GM19193 (cell line): ENCODE measurements around the gene EGFR.

Experiments used
- POLR2A ChIP-seq: IDR thresholded peaks from 4 replicates; pipeline ENCODE4 v1.6.1; 2011; ENCODE audit not compliant: insufficient read depth, insufficient read length; ENCODE audit errors: extremely low read depth

Gene EGFR

GRCh38 chr7:55022002-55022985 is 3.5 kb downstream of the EGFR start:
- no peak for TF ChIP-seq POLR2A

GRCh38 chr7:55023841-55024505 is 5.2 kb downstream of the EGFR start:
- TF ChIP-seq POLR2A = no peak

DNA sequence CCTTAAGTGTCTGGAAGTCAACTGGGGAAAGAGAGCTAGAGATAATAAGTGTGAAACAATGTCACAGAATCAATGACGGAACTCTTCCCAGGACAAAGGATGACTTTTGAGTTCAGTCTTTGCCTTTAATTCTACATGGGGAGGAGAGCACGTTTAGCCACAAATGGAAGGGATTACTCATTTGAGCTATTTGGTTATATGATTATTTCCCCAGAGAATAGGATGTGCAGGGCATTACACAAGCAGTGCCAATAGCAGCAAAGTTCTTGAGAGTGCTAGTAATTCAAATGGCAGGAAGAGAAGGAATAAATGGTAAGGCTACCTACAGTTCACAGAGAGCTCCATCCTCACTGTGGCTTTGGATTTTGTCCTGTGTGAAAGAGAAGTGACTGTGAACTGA is 6.0 kb downstream of the EGFR start:
- TF ChIP-seq POLR2A = no peak

DNA sequence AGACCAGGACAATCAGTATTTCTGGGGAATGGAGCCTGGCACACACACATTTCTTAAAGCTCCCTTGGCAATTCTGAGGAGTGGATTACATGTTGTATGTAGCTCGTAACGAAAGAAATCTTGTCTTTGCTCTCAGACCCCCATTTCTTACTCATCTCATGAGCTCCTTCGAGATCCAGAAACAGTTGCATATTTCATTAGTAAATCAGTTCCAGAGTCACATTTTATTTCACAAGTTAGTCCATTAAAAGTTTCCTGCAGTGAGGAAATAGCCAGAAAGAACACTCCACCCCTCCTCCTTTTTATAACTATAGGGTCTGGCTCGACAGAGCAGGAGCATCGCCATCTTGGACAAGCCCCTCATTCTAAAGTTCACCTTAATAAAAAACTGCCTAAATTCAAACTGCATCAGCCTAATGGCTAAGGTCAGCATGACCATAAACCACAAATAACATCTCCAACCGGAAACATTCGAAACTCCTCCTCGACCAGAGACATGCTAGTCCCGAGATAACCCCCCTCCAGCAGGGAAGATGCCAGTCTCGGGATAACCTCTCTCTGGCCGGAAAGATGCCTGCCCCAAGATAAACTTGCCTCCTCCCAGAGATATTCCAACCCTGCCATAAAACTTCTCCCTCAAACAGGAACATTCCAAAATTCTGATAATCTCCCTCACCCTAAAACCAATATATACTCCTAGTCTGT is 7.4 kb downstream of the EGFR start:
- TF ChIP-seq POLR2A = no peak

- TF ChIP-seq POLR2A = no peak
Observed at GRCh38 chr7:55026867-55027490, 8.2 kb downstream of the EGFR start.

DNA sequence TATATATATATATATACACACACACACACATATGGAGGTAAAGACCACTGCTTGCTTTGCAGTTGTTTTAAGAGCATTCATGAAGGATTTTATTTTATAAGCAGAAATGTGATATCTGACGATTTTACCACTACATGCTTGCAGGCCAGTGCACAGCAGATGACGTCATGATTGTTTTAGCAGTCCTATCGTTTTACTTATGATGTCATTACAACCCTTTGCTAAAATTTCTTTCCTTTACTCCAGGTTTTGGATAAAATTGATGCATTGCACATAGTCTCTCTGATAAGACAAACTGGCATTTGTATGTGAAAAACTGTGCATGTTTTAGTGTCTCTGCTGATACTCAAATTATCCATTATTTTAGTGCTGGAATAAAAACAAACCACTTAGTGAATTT is 9.2 kb downstream of the EGFR start:
- no peak for TF ChIP-seq POLR2A

DNA sequence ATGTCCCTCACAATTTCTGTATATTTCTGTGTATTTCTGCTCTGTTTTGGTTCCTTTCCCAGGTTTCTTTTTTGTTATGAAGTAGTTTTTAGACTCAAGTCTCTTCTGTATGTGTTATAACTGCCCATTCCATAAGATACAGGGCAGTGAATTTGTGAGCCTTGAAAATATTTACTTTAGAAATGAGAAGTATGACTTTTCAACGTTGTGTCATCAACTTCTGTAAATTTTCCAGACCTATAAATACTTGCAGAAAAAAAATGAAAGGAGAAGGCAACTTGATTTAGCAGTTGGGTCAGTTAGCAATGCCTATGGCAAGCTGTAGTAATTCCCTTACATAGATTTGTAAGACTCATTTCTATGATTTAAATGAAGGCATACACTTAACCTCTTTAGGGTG is 11.5 kb downstream of the EGFR start:
- TF ChIP-seq POLR2A = no peak

DNA sequence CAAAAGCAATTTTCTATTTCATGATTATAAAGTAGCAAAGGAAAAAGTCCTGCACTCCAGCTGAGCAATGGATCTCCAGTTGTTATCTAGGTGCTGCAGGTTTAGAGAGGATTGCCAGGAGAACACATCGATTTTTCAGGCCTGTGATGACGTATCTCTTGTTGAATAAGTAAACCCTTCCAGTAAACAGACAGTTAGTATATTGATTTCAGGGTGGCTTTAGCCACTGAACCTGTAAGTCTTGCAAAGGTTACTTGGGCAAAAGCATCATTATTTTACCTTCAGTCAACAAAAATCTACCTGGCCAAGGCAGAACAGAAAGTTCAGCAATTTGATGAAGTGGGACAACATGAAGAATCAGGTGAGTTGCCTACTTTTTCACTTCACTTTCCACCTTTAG is 12.3 kb downstream of the EGFR start:
- TF ChIP-seq POLR2A = no peak

DNA sequence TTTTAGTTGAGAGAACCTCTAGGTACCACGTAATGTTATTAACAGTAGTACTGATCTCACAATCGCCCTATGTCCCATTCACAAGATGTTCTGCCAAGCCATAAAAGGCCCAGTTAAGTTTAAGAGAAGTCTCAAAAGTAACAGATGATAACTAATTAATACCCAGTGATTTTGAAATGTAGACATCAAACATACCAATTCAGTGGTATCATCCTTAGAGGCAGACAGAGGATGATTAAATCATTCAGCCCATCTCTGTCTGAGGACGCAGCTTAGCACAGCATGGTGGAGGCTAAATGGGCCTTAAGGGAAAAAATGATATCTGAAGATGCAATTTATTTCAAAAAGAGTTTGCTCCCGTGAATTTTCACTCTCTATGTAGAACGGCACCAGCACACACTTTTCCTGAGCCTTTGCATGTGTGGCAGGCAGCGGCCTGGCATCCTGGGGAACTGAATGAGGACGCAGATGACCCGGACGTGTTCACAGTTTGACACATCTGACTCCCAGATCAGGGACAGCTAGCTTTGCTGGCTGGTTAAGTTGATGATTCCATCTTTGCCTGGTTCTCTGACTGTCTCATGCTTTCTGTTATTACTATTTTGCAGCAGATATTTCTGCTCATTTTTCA is 13.4 kb downstream of the EGFR start:
- no peak for TF ChIP-seq POLR2A

- no peak for TF ChIP-seq POLR2A
Observed at GRCh38 chr7:55033236-55033846, 14.5 kb downstream of the EGFR start.

DNA sequence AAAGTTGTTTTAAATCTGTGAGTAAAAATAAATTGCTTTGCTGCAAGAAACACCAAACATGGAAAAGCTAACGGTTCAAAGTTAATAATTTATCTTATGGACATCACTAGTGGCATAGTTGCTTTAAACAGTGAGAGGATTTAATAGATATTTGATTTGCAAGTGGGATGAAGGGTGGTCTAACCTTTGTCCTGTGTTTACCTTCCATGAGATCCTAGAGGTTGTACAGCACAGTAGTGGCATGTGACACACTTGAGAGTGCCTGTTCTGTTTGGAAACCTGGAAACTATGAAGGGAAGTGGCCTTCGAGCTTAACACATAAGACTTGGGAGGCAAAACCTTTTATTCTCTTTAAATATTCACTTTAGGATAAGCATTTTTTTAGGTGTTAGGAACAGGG is 16.0 kb downstream of the EGFR start:
- no peak for TF ChIP-seq POLR2A

DNA sequence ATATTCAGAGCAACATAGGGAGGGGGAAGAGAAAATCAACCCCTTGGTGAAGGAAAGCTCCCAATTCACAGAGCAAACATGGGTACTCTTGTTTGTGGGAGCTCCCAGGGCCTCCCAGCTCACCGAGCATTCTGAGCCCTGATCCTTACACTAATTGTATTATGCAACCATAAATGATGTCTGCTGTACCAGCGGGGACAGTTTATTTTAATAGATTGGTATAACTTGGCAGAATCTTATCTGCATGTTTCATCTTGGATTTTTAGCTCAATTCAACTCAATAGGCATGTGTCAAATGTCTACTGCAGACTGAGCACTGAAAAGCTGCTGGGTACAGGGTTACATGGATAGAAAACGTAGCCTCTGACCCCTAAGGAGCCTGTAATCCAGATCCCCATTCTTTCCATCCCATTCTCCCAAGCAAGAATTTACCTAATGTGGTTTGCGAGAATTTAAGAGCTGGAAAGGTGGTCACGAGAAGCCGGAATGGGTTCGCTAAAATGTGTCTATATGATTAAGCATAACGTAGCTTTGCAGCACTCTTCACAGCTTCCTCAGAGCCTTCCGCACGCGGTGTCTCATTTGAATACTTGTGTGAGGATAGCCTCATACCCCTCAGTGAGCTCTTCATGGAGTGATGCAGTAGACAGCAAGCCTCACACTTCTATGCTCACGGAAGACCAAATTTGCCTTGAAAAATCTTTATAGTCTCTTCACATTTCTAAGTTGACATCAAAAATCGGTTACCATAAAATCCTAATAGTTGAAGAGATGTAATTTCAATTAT is 18.3 kb downstream of the EGFR start:
- no peak for TF ChIP-seq POLR2A

- TF ChIP-seq POLR2A = no peak
Observed at GRCh38 chr7:55043691-55044370, 25.0 kb downstream of the EGFR start.
